Body of pancreas (tissue), 4 donors: ENCODE results near the gene TALDO1. TPM values are rescaled to one million over a fixed set of nuclear protein-coding genes. Genes with fewer than 3 reads are reported as not detected.
A peak's percentile ranks its signal among the peaks of the same experiment; 100 is the strongest.

Experiments used
- ATAC-seq: fragments of 150-250 bp; one replicate; pipeline ENCODE4 v1.9.1; 2016
- DNase-seq, 4 donors: peaks; one replicate each; pipeline ENCODE4 v3.0.0-alpha.2; 2019
- H3K27ac ChIP-seq, 4 donors: fragments of 200-600 bp; sonication (generic); 1 replicate in 3 of 4; 2 replicates in 1 of 4; pipeline versions ENCODE4 v1.5.1 to v1.6.1; 2016 to 2019; ENCODE audit warnings: mild to moderate bottlenecking in 1 of 4, mixed read lengths in 1 of 4, moderate library complexity in 1 of 4
- H3K27me3 ChIP-seq, 2 donors: fragments of 200-600 bp; sonication (generic); one replicate each; pipeline ENCODE4 v1.6.0; 2016; ENCODE audit warnings: mild to moderate bottlenecking in 1 of 2
- H3K36me3 ChIP-seq, 2 donors: fragments of 200-600 bp; sonication (generic); replicated peaks in 1 of 2; 2 replicates each; pipeline ENCODE4 v1.5.1; 2016; ENCODE audit warnings: low read depth in 2 of 2; ENCODE audit not compliant: insufficient read depth in 1 of 2
- H3K4me1 ChIP-seq: fragments of 200-600 bp; sonication (generic); one replicate; pipeline ENCODE4 v1.6.0; 2016
- H3K4me3 ChIP-seq, 2 donors: fragments of 200-600 bp; sonication (generic); 1 replicate in 1 of 2; 2 replicates in 1 of 2; pipeline ENCODE4 v1.5.1; 2016 to 2019
- H3K9me3 ChIP-seq, 3 donors: fragments of 200-600 bp; sonication (generic); 1 replicate in 2 of 3; 2 replicates in 1 of 3; pipeline ENCODE4 v1.5.1; 2016
- CTCF ChIP-seq, 7 experiments: fragments of 450-650 bp in 4 of 7; fragments of 200-600 bp in 3 of 7; sonication (generic) in 3 of 7; IDR thresholded peaks; one replicate each; pipeline ENCODE4 v1.5.1; 2016 to 2019; ENCODE audit warnings: antibody characterized with exemption in 7 of 7
- POLR2A ChIP-seq, 3 donors: fragments of 450-650 bp; IDR thresholded peaks; one replicate each; pipeline ENCODE4 v1.6.1; 2016; ENCODE audit warnings: antibody characterized with exemption in 3 of 3, mild to moderate bottlenecking in 2 of 3
- WGBS, 2 donors: methylation state at CpG; one replicate each; pipeline ENCODE4 v1.1.5; 2017; 5-methylcytosine and 5-hydroxymethylcytosine counted together
- intact Hi-C: fragments of 100-400 bp; cut with DNase I; formaldehyde crosslinking; loops from one replicate; pipeline ENCODE4 v1.15.1; 2023
- total RNA-seq, 2 donors: library from RNA; depleted of rRNA; stranded (reverse); fragments of >200 nt; gene quantifications; one replicate each; pipeline ENCODE4 v1.1.0, GENCODE V29; 2016

TALDO1 gene
- total RNA-seq, 2 donors from 2014 or later, result 78.9 to 119 TPM

- Histone ChIP-seq H3K4me1 (peaks cover 33% of the 10 kb centered on the region), H3K27ac (no peak overlapping the region), H3K9me3 (no peaks in the 10 kb centered on the region), H3K27me3 (no peaks in the 10 kb centered on the region), H3K36me3 (peaks cover 0 to 10% of the 10 kb centered on the region in 2 donors), H3K4me3 (no peak overlapping the region)
- TF ChIP-seq POLR2A (IDR thresholded peaks at IDR 0.05) (no peak), CTCF (IDR thresholded peaks at IDR 0.05) (no peak)
- intact Hi-C loops, result no loop called here
- ATAC-seq (no peak), DNase-seq (no peak)
- 88 to 94% methylated on average over 3 to 9 of the region's 9 CpGs for WGBS, 2 donors
These were observed 26.6 kb downstream of the TALDO1 start for GRCh38 chr11:773830-774229.

- H3K4me3 ChIP-seq, result no peak overlapping the region
- H3K4me1 ChIP-seq, result peaks cover 35% of the 10 kb centered on the region
These were observed 27.8 kb downstream of the TALDO1 start for GRCh38 chr11:774873-775592.

GRCh38 chr11:776263-776560, 28.9 kb downstream of the TALDO1 start:
- intact Hi-C loops, result no loop called here
- H3K4me1 ChIP-seq, result peaks cover 35% of the 10 kb centered on the region
- peaks cover 0 to 5% of the 10 kb centered on the region in 2 donors for H3K36me3 ChIP-seq
- peak overlapping the region in 1 of 4 donors; percentile 70 for H3K27ac ChIP-seq
- TF ChIP-seq CTCF (IDR thresholded peaks at IDR 0.05), result no peak
- no peak for TF ChIP-seq POLR2A (IDR thresholded peaks at IDR 0.05)
- H3K27me3 ChIP-seq, result no peaks in the 10 kb centered on the region
- no peaks in the 10 kb centered on the region for H3K9me3 ChIP-seq
- no peak for ATAC-seq
- DNase-seq, result no peak
- WGBS, 2 donors, result 36 to 58% methylated on average over 5 to 11 of the region's 11 CpGs
- no peak overlapping the region for H3K4me3 ChIP-seq

More at GRCh38 chr11:774873-775592, 27.8 kb downstream of the TALDO1 start:
- H3K27ac ChIP-seq, result no peak overlapping the region
- DNase-seq (peak in 1 of 4 donors; percentile 15), ATAC-seq (no peak)
- H3K9me3 ChIP-seq, result no peaks in the 10 kb centered on the region
- peaks cover 0 to 10% of the 10 kb centered on the region in 2 donors for H3K36me3 ChIP-seq
- no peaks in the 10 kb centered on the region for H3K27me3 ChIP-seq
- WGBS, 2 donors, result 70 to 74% methylated on average over 12 to 20 of the region's 20 CpGs
- TF ChIP-seq POLR2A (IDR thresholded peaks at IDR 0.05), result no peak
- TF ChIP-seq CTCF (IDR thresholded peaks at IDR 0.05), result no peak
- intact Hi-C loops, result no loop called here

- no peak for TF ChIP-seq CTCF (IDR thresholded peaks at IDR 0.05)
- TF ChIP-seq POLR2A (IDR thresholded peaks at IDR 0.05), result no peak
- WGBS, 2 donors, result 2% methylated on average over 23 of the region's 65 CpGs; no CpG with 5 or more reads in 1 of the 2 donors
- DNase-seq, result peak in 3 of 4 donors; percentile 21 to 35 (median 32)
These were observed 29.5 kb downstream of the TALDO1 start for GRCh38 chr11:776561-777287.

More at GRCh38 chr11:776561-777287, 29.5 kb downstream of the TALDO1 start:
- Histone ChIP-seq H3K9me3 (no peaks in the 10 kb centered on the region), H3K27ac (peak overlapping the region; percentile 63 to 82 (median 73)), H3K4me1 (peaks cover 35% of the 10 kb centered on the region), H3K36me3 (peaks cover 0 to 5% of the 10 kb centered on the region in 2 donors), H3K27me3 (no peaks in the 10 kb centered on the region), H3K4me3 (peak overlapping the region; percentile 67 to 92)
- peak; percentile 24 for ATAC-seq
- intact Hi-C loops, result no loop called here
